ENCODE data around the gene ALKBH7.

The ALKBH7 gene

GRCh38 chr19:6376512-6377190 lies 4.1 kb downstream of the ALKBH7 start:
- Histone ChIP-seq H3K9me3 (ENCODE audit: low read depth, low read length) (no peaks in the 10 kb centered on the region), H3K27ac (no peak overlapping the region), H3K36me3 (ENCODE audit: insufficient read depth, low read length) (peaks cover 22% of the 10 kb centered on the region; the same call in 1 of the 2 replicates), H3K4me3 (no peak overlapping the region), H3K9ac (ENCODE audit: insufficient read length) (no peak overlapping the region)
- no peak for DNase-seq (ENCODE audit: low read depth, low spot score)
- TF ChIP-seq FOXP2 (optimal IDR thresholded peaks at IDR 0.05; ENCODE audit: control extremely low read depth, extremely low read length, insufficient read depth) (no peak), EZH2 (IDR thresholded peaks at IDR 0.05) (no peak), POLR2AphosphoS5 (IDR thresholded peaks at IDR 0.05; ENCODE audit: borderline replicate concordance, low read depth, low read length) (no peak)

- peaks cover 31% of the 10 kb centered on the region; the same call in 1 of the 2 replicates for H3K36me3 ChIP-seq (ENCODE audit: insufficient read depth, low read length)
- TF ChIP-seq EZH2 (IDR thresholded peaks at IDR 0.05) (no peak), FOXP2 (optimal IDR thresholded peaks at IDR 0.05; ENCODE audit: control extremely low read depth, extremely low read length, insufficient read depth) (no peak)
- H3K9ac ChIP-seq (ENCODE audit: insufficient read length), result no peak overlapping the region
- no peak for DNase-seq (ENCODE audit: low read depth, low spot score)
- H3K27ac ChIP-seq, result no peak overlapping the region
- H3K9me3 ChIP-seq (ENCODE audit: low read depth, low read length), result no peaks in the 10 kb centered on the region
- no peak overlapping the region for H3K4me3 ChIP-seq
These were observed 5.4 kb downstream of the ALKBH7 start for GRCh38 chr19:6378041-6378440.

GRCh38 chr19:6378486-6378885 lies 5.9 kb downstream of the ALKBH7 start:
- H3K9me3 ChIP-seq (ENCODE audit: low read depth, low read length), result no peaks in the 10 kb centered on the region
- H3K9ac ChIP-seq (ENCODE audit: insufficient read length), result no peak overlapping the region
- no peak for TF ChIP-seq POLR2AphosphoS5 (IDR thresholded peaks at IDR 0.05; ENCODE audit: borderline replicate concordance, low read depth, low read length)
- no peak for TF ChIP-seq FOXP2 (optimal IDR thresholded peaks at IDR 0.05; ENCODE audit: control extremely low read depth, extremely low read length, insufficient read depth)
- no peak for TF ChIP-seq EZH2 (IDR thresholded peaks at IDR 0.05)
- no peak for DNase-seq (ENCODE audit: low read depth, low spot score)
- no peak overlapping the region for H3K27ac ChIP-seq
- peaks cover 36% of the 10 kb centered on the region; the same call in 1 of the 2 replicates for H3K36me3 ChIP-seq (ENCODE audit: insufficient read depth, low read length)
- H3K4me3 ChIP-seq, result no peak overlapping the region

- peaks cover 44% of the 10 kb centered on the region; the same call in 1 of the 2 replicates for H3K36me3 ChIP-seq (ENCODE audit: insufficient read depth, low read length)
- no peaks in the 10 kb centered on the region for H3K9me3 ChIP-seq (ENCODE audit: low read depth, low read length)
- no peak overlapping the region for H3K4me3 ChIP-seq
- DNase-seq (ENCODE audit: low read depth, low spot score), result no peak
- no peak overlapping the region for H3K9ac ChIP-seq (ENCODE audit: insufficient read length)
- no peak overlapping the region for H3K27ac ChIP-seq
- TF ChIP-seq POLR2AphosphoS5 (IDR thresholded peaks at IDR 0.05; ENCODE audit: borderline replicate concordance, low read depth, low read length), result no peak
- no peak for TF ChIP-seq FOXP2 (optimal IDR thresholded peaks at IDR 0.05; ENCODE audit: control extremely low read depth, extremely low read length, insufficient read depth)
- no peak for TF ChIP-seq EZH2 (IDR thresholded peaks at IDR 0.05)
These were observed 7.2 kb downstream of the ALKBH7 start for GRCh38 chr19:6379744-6380143.

GRCh38 chr19:6381030-6381750 lies 8.6 kb downstream of the ALKBH7 start:
- Histone ChIP-seq H3K4me3 (no peak overlapping the region), H3K36me3 (ENCODE audit: insufficient read depth, low read length) (peaks cover 51% of the 10 kb centered on the region; the same call in 1 of the 2 replicates), H3K9me3 (ENCODE audit: low read depth, low read length) (no peaks in the 10 kb centered on the region), H3K9ac (ENCODE audit: insufficient read length) (no peak overlapping the region), H3K27ac (no peak overlapping the region)
- DNase-seq (ENCODE audit: low read depth, low spot score), result no peak
- no peak for TF ChIP-seq EZH2 (IDR thresholded peaks at IDR 0.05)
- TF ChIP-seq POLR2AphosphoS5 (IDR thresholded peaks at IDR 0.05; ENCODE audit: borderline replicate concordance, low read depth, low read length), result no peak

GRCh38 chr19:6383188-6383587 lies 10.6 kb downstream of the ALKBH7 start:
- H3K9ac ChIP-seq (ENCODE audit: insufficient read length), result no peak overlapping the region
- no peaks in the 10 kb centered on the region for H3K9me3 ChIP-seq (ENCODE audit: low read depth, low read length)
- no peak overlapping the region for H3K4me3 ChIP-seq
- no peak for DNase-seq (ENCODE audit: low read depth, low spot score)
- TF ChIP-seq FOXP2 (optimal IDR thresholded peaks at IDR 0.05; ENCODE audit: control extremely low read depth, extremely low read length, insufficient read depth) (no peak), EZH2 (IDR thresholded peaks at IDR 0.05) (no peak), POLR2AphosphoS5 (IDR thresholded peaks at IDR 0.05; ENCODE audit: borderline replicate concordance, low read depth, low read length) (no peak)
- H3K36me3 ChIP-seq (ENCODE audit: insufficient read depth, low read length), result peaks cover 66% of the 10 kb centered on the region; the same call in 1 of the 2 replicates
- H3K27ac ChIP-seq, result no peak overlapping the region

- TF ChIP-seq POLR2AphosphoS5 (IDR thresholded peaks at IDR 0.05; ENCODE audit: borderline replicate concordance, low read depth, low read length) (no peak), FOXP2 (optimal IDR thresholded peaks at IDR 0.05; ENCODE audit: control extremely low read depth, extremely low read length, insufficient read depth) (no peak), EZH2 (IDR thresholded peaks at IDR 0.05) (no peak)
- Histone ChIP-seq H3K27ac (no peak overlapping the region), H3K4me3 (no peak overlapping the region), H3K36me3 (ENCODE audit: insufficient read depth, low read length) (peaks cover 76% of the 10 kb centered on the region), H3K9me3 (ENCODE audit: low read depth, low read length) (no peaks in the 10 kb centered on the region), H3K9ac (ENCODE audit: insufficient read length) (no peak overlapping the region)
- DNase-seq (ENCODE audit: low read depth, low spot score), result no peak
These were observed 11.8 kb downstream of the ALKBH7 start for GRCh38 chr19:6384381-6384780.

- H3K4me3 ChIP-seq, result no peak overlapping the region
- TF ChIP-seq POLR2AphosphoS5 (IDR thresholded peaks at IDR 0.05; ENCODE audit: borderline replicate concordance, low read depth, low read length) (no peak), EZH2 (IDR thresholded peaks at IDR 0.05) (no peak), FOXP2 (optimal IDR thresholded peaks at IDR 0.05; ENCODE audit: control extremely low read depth, extremely low read length, insufficient read depth) (no peak)
- no peak for DNase-seq (ENCODE audit: low read depth, low spot score)
- no peak overlapping the region for H3K9ac ChIP-seq (ENCODE audit: insufficient read length)
- H3K9me3 ChIP-seq (ENCODE audit: low read depth, low read length), result no peaks in the 10 kb centered on the region
- no peak overlapping the region for H3K27ac ChIP-seq
- H3K36me3 ChIP-seq (ENCODE audit: insufficient read depth, low read length), result peaks cover 67% of the 10 kb centered on the region
These were observed 14.8 kb downstream of the ALKBH7 start for GRCh38 chr19:6387372-6387771.
